ENCODE measurements around the gene GOLGA2.

GRCh38 chr9:128276574-128277270, 915 bp upstream of the GOLGA2 start:
- TF ChIP-seq CTCF (conservative IDR thresholded peaks at IDR 0.05; ENCODE audit: low read length) (no peak), EZH2phosphoT487 (IDR thresholded peaks at IDR 0.05; ENCODE audit: borderline replicate concordance, low read depth, low read length) (no peak)

Data from OCI-LY7 (cell line).